HG02642 (cell line): Measurements from ENCODE around the gene SLC6A13.
"Not testable (repeated sequence)": the region's sequence is repeated elsewhere in the genome, so short reads cannot be mapped to it uniquely, and the experiment has no call there.

Experiments used
- ATAC-seq: cut with Tn5 transposase; IDR thresholded peaks from one replicate; pipeline ENCODE4 v1.9.1; 2021; ENCODE audit warnings: mild to moderate bottlenecking; ENCODE audit not compliant: unreplicated experiment, poor library complexity

The SLC6A13 gene

GRCh38 chr12:203462-204260, 59.0 kb downstream of the SLC6A13 start:
- no peak for ATAC-seq

DNA sequence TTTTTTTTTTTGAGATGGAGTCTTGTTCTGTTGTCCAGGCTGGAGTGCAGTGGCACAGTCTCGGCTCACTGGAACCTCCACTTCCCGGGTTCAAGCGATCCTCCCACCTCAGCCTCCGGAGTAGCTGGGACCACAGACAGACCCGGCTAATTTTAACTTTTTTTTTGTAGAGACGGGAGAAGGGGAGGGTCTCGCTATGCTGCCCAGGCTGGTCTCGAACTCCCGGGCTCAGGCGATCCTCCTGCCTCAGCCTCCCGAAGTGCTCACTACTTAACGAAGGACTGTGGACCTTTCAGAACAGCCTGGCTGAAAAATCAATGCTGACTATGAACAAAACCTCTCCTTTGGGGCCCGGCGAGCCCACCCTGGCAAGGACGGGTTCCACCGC, 59.6 kb downstream of the SLC6A13 start:
- ATAC-seq, result no peak

DNA sequence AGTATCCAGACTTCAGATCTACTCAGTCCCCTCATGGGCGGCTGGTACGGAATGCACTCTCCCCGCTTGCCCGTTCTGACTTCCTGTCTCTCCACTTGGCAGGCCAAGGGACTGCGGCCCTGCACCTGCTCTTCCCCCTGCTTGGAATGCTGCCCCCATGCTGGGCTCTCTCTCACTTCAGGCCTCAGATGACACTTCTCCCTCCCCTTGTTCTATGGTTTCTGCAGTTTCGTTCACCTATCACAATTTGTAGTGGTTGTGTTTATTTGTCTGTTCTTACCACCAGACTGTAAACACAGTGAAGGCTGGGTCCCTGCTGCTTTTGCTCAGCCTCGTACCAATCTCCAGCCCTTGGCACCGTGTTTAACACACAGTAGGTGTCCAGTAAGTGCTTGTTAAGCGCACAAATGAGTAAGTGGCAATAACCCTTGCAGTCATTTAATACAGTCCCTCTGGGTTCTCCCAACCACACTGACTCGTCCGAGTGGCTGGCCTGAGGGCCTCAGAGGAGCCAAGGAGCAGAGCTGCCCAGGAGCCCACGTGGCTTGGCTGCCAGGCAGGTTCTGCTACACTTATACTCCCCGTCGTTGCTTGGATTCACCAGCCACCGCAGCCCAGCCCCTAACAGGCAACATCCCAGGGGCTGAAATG, 60.4 kb downstream of the SLC6A13 start:
- ATAC-seq, result no peak

- ATAC-seq, result no peak
These were observed 61.3 kb downstream of the SLC6A13 start for GRCh38 chr12:201361-201760.

GRCh38 chr12:198705-199104, 63.9 kb downstream of the SLC6A13 start:
- ATAC-seq, result no peak

GRCh38 chr12:197911-198695, 64.5 kb downstream of the SLC6A13 start:
- ATAC-seq, result no peak

GRCh38 chr12:197347-197746, 65.3 kb downstream of the SLC6A13 start:
- no peak for ATAC-seq

DNA sequence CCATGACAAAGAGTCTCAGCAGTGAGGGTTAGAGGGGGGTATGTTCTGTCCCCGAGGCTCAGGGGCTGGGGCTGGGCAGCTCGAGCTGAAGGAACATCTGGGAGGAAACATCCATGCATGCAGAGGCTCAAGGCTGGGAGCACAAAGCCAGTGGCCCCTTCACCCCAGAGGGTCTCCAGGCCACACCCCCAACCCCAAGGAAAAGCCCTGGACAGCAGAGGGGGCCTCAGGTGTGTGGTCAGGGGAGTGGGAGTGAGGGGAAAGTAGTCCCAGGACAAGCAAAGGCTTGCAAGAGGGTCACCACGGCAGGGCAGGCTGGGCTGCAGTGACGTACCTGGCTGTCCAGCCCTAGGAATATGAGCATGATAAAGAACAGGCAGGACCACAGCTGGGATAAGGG, 66.2 kb downstream of the SLC6A13 start:
- ATAC-seq, result no peak

DNA sequence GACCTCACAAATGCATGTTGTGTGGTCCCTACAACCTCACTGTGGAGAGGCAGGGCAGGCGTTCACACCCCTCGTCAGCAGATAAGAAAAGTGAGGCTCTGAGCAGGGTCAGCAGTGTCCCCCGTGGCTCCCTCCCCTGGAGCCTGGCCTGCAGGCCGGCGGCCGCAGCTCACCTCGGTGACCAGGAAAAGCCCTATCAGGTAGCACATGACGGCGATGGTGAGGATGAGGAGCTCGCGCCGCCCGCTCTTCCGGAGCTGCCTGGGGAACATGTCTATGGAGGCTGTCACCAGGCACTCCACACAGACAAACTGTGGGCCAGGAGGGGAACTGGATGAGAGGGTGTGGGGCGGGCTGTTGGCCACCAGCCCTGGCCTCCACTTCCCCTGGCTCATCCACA, 66.7 kb downstream of the SLC6A13 start:
- ATAC-seq, result no peak

GRCh38 chr12:195156-195555, 67.5 kb downstream of the SLC6A13 start:
- ATAC-seq, result no peak

DNA sequence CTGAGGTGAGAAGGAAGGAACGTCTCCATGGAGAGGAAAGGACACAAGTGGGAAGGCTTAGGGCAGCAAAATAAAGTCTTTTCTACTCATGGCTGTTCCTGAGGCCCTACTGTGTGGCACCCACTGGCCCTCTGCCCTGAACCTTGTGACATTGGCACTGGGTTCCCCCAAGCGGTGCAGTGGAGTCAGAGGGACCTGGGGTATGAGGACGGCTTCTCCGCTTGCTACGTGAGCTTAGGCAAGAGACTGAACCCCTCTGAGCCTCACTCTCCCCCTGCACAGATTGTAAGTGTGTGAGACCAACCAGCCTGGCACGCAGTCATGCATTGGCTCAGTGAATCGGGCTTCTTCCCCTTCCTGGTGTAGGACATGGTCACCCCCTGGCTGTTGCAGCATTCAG, 68.4 kb downstream of the SLC6A13 start:
- no peak for ATAC-seq

DNA sequence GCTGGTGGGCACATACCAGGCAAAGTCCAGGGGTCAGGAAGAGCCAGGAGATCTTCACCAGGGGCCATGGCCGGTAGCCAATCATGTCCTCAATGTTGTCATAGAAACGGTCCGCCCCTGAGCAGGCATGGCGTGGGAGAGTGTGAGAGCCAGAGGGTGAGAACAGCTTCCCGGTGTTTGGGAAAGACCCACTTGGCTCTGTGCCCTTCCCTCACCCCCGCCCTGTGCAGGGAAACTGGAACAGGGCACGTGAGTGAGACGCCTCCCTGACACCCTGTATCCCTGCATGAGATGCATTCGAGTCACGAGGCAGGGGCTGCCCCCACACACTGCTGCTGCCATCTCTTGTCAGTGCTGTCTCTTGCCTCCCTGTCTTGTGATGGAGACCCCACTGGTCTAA, 69.4 kb downstream of the SLC6A13 start:
- ATAC-seq, result no peak

GRCh38 chr12:191541-191940, 71.1 kb downstream of the SLC6A13 start:
- ATAC-seq, result no peak

DNA sequence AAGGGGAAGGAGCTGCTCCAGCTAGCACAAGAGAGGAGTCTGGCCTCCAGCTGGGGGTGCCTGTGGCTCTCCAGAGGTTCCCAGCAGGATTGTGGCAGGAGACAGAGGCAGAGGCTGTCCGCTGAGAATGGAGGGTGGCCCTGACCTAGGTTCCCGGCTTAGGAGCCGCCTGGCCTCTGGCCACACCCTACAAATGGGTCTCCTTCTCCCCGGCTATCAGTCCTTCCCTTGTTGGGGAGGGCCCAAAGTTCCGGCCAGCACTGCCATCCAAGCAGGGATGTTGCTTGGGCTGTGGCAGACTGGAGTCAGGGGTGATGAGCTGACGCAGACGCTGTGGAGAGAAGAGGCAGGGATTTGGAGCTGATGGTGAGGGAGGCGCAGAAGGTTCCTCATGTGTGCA, 71.8 kb downstream of the SLC6A13 start:
- ATAC-seq, result no peak

GRCh38 chr12:189622-189962, 73.0 kb downstream of the SLC6A13 start:
- ATAC-seq, result no peak

- no peak for ATAC-seq
These were observed 73.6 kb downstream of the SLC6A13 start for GRCh38 chr12:188910-189621.

GRCh38 chr12:187986-188909, 74.4 kb downstream of the SLC6A13 start:
- not testable (repeated sequence) for ATAC-seq

- no peak for ATAC-seq
These were observed 76.5 kb downstream of the SLC6A13 start for GRCh38 chr12:186006-186625.

- ATAC-seq, result no peak
These were observed 77.1 kb downstream of the SLC6A13 start for GRCh38 chr12:185576-185955.
